SU-DHL-6 (cell line): ENCODE results near the gene PACSIN3.

Experiments
- H2AFZ ChIP-seq: fragments of 200-600 bp; sonication (generic); 2 replicates; pipeline ENCODE4 v1.6.1; 2014; ENCODE audit warnings: low read depth, mild to moderate bottlenecking, moderate library complexity, mixed read lengths, antibody characterized with exemption, low read length; ENCODE audit not compliant: severe bottlenecking
- H3F3A ChIP-seq: fragments of 200-600 bp; shearing (Covaris generic); 2 replicates; pipeline ENCODE4 v1.6.0; 2016; ENCODE audit warnings: antibody characterized with exemption, mild to moderate bottlenecking; ENCODE audit not compliant: insufficient read depth
- H3K27ac ChIP-seq: fragments of 200-600 bp; sonication (generic); 2 replicates; pipeline ENCODE4 v1.5.1; 2016; ENCODE audit warnings: low read depth, mild to moderate bottlenecking, low read length, moderate library complexity, mixed read lengths
- H3K27me3 ChIP-seq: fragments of 200-600 bp; sonication (generic), shearing (Covaris generic); 2 replicates; pipeline ENCODE4 v1.6.0; 2014; ENCODE audit warnings: mild to moderate bottlenecking, low read length
- H3K36me3 ChIP-seq: fragments of 200-600 bp; sonication (generic); 2 replicates; pipeline ENCODE4 v1.6.1; 2014; ENCODE audit warnings: mild to moderate bottlenecking, low read length, mixed read lengths
- H3K4me2 ChIP-seq: fragments of 300-600, 200-600 bp; shearing (Covaris generic), sonication (generic); 2 replicates; pipeline ENCODE4 v1.6.0; 2014; ENCODE audit warnings: low read length, low read depth, mild to moderate bottlenecking; ENCODE audit not compliant: poor library complexity, severe bottlenecking
- H3K4me3 ChIP-seq: fragments of 200-600 bp; sonication (generic); 2 replicates; pipeline ENCODE4 v1.5.1; 2014; ENCODE audit warnings: antibody characterized with exemption, low read length, mild to moderate bottlenecking, mixed read lengths; ENCODE audit not compliant: insufficient read depth, poor library complexity, severe bottlenecking
- H3K79me2 ChIP-seq: fragments of 200-600 bp; sonication (generic); 2 replicates; pipeline ENCODE4 v1.6.1; 2014; ENCODE audit warnings: mild to moderate bottlenecking, low read length, moderate library complexity; ENCODE audit not compliant: insufficient read depth
- H3K9ac ChIP-seq: fragments of 200-600 bp; sonication (generic); 2 replicates; pipeline ENCODE4 v1.7.0; 2014; ENCODE audit warnings: mild to moderate bottlenecking, low read length
- H3K9me2 ChIP-seq: fragments of 200-600 bp; sonication (generic); replicated peaks from 2 replicates; pipeline ENCODE4 v1.6.1; 2014; ENCODE audit warnings: low read length; ENCODE audit not compliant: insufficient read depth
- H3K9me3 ChIP-seq: fragments of 200-600 bp; sonication (generic); 2 replicates; pipeline ENCODE4 v1.6.1; 2014; ENCODE audit warnings: low read length, mixed read lengths; ENCODE audit not compliant: insufficient read depth
- H4K20me1 ChIP-seq: fragments of 200-600 bp; sonication (generic); 2 replicates; pipeline ENCODE4 v1.6.1; 2014; ENCODE audit warnings: low read depth, mild to moderate bottlenecking, antibody characterized with exemption, low read length, moderate library complexity, mixed read lengths
- CTCF ChIP-seq: fragments of 200-600 bp; sonication (generic); IDR thresholded peaks from one replicate; pipeline ENCODE4 v1.5.1; 2017; ENCODE audit warnings: antibody characterized with exemption, mild to moderate bottlenecking, low read length, moderate library complexity; ENCODE audit not compliant: insufficient read depth, poor library complexity, severe bottlenecking
- EZH2phosphoT487 ChIP-seq: fragments of 200-600 bp; sonication (generic), shearing (Covaris generic); conservative IDR thresholded peaks from 2 replicates; pipeline ENCODE4 v1.6.1; 2018; ENCODE audit warnings: mild to moderate bottlenecking, antibody characterized with exemption, low read length, moderate library complexity, mixed read lengths

PACSIN3 gene

GRCh38 chr11:47164321-47164720 is 21.9 kb downstream of the PACSIN3 start:
- H3K36me3 ChIP-seq, result peaks cover 3% of the 10 kb centered on the region; the same call in 1 of the 2 replicates

GRCh38 chr11:47163898-47164297 is 22.3 kb downstream of the PACSIN3 start:
- H3K36me3 ChIP-seq, result peaks cover 3% of the 10 kb centered on the region; the same call in 1 of the 2 replicates

More at GRCh38 chr11:47164321-47164720, 21.9 kb downstream of the PACSIN3 start:
- Histone ChIP-seq H3K4me2 (no peak overlapping the region), H3K79me2 (peaks cover 9% of the 10 kb centered on the region), H3K9me2 (no peaks in the 10 kb centered on the region), H3K27ac (no peak overlapping the region), H3K9me3 (no peaks in the 10 kb centered on the region), H3K27me3 (no peaks in the 10 kb centered on the region), H2AFZ (no peak overlapping the region), H3K9ac (no peak overlapping the region), H4K20me1 (no peaks in the 10 kb centered on the region), H3F3A (peaks cover 6% of the 10 kb centered on the region; the same call in 1 of the 2 replicates), H3K4me3 (no peak overlapping the region)
- TF ChIP-seq CTCF (no peak), EZH2phosphoT487 (no peak)

GRCh38 chr11:47163193-47163592 is 23.0 kb downstream of the PACSIN3 start:
- TF ChIP-seq EZH2phosphoT487 (no peak), CTCF (no peak)
- no peak overlapping the region for H3K27ac ChIP-seq
- H3K9me3 ChIP-seq, result no peaks in the 10 kb centered on the region
- no peak overlapping the region for H3K4me3 ChIP-seq
- no peaks in the 10 kb centered on the region for H3K9me2 ChIP-seq
- H2AFZ ChIP-seq, result no peak overlapping the region
- peaks cover 6% of the 10 kb centered on the region; the same call in 1 of the 2 replicates for H3F3A ChIP-seq
- H3K79me2 ChIP-seq, result 0 out of 2 replicates have a peak, but pooled peaks cover 2% of the 10 kb centered on the region
- H3K27me3 ChIP-seq, result no peaks in the 10 kb centered on the region
- H4K20me1 ChIP-seq, result no peaks in the 10 kb centered on the region
- peaks cover 3% of the 10 kb centered on the region; the same call in 1 of the 2 replicates for H3K36me3 ChIP-seq
- H3K9ac ChIP-seq, result no peak overlapping the region
- H3K4me2 ChIP-seq, result no peak overlapping the region

More at GRCh38 chr11:47163898-47164297, 22.3 kb downstream of the PACSIN3 start:
- Histone ChIP-seq H3K9me2 (no peaks in the 10 kb centered on the region), H3K9ac (no peak overlapping the region), H2AFZ (no peak overlapping the region), H3F3A (peaks cover 6% of the 10 kb centered on the region; the same call in 1 of the 2 replicates), H3K9me3 (no peaks in the 10 kb centered on the region), H3K27ac (no peak overlapping the region), H3K79me2 (peaks cover 9% of the 10 kb centered on the region; the same call in 1 of the 2 replicates), H3K27me3 (no peaks in the 10 kb centered on the region), H3K4me2 (no peak overlapping the region), H4K20me1 (no peaks in the 10 kb centered on the region), H3K4me3 (no peak overlapping the region)
- no peak for TF ChIP-seq CTCF
- no peak for TF ChIP-seq EZH2phosphoT487
